ENCODE results near the gene TH. TPM values are rescaled to one million over a fixed set of nuclear protein-coding genes. Genes with fewer than 3 reads are reported as not detected.

The TH gene
- total RNA-seq, 1 donor = not detected

- Histone ChIP-seq H2AFZ (ENCODE audit: low read length) (no peak overlapping the region), H3K4me3 (ENCODE audit: insufficient read depth, low read length) (no peak overlapping the region), H3K9me3 (ENCODE audit: low read depth, low read length) (no peaks in the 10 kb centered on the region), H3K4me1 (ENCODE audit: insufficient read depth, low read length) (no peaks in the 10 kb centered on the region), H3K4me2 (ENCODE audit: insufficient read depth, low read length) (no peak overlapping the region), H4K20me1 (ENCODE audit: insufficient read depth, low read length) (no peaks in the 10 kb centered on the region), H3K36me3 (ENCODE audit: insufficient read depth, low read length) (no peaks in the 10 kb centered on the region), H3K27me3 (ENCODE audit: insufficient read depth, low read length) (no peaks in the 10 kb centered on the region), H3K79me2 (ENCODE audit: insufficient read depth, low read length) (no peaks in the 10 kb centered on the region), H3K27ac (ENCODE audit: low read depth, low read length) (no peak overlapping the region)
- TF ChIP-seq CTCF (IDR thresholded peaks at IDR 0.05; ENCODE audit: extremely low read depth, low read depth, low read length) = no peak
- peak; percentile 92 for DNase-seq (ENCODE audit: insufficient read length, low spot score, missing footprints)
These were observed 8.1 kb downstream of the TH start for GRCh38 chr11:2163428-2163978.

- Histone ChIP-seq H3K27ac (ENCODE audit: low read depth, low read length) (no peak within 1 kb of the TSS), H3K4me3 (ENCODE audit: insufficient read depth, low read length) (no peak within 1 kb of the TSS), H4K20me1 (ENCODE audit: insufficient read depth, low read length) (no peaks in the 10 kb centered on the region), H3K4me1 (ENCODE audit: insufficient read depth, low read length) (no peaks in the 10 kb centered on the region), H3K36me3 (ENCODE audit: insufficient read depth, low read length) (no peaks in the 10 kb centered on the region), H3K4me2 (ENCODE audit: insufficient read depth, low read length) (no peak within 1 kb of the TSS), H2AFZ (ENCODE audit: low read length) (no peak within 1 kb of the TSS), H3K79me2 (ENCODE audit: insufficient read depth, low read length) (no peaks in the 10 kb centered on the region), H3K9me3 (ENCODE audit: low read depth, low read length) (no peaks in the 10 kb centered on the region), H3K27me3 (ENCODE audit: insufficient read depth, low read length) (peaks cover 6% of the 10 kb centered on the region)
- no peak for TF ChIP-seq CTCF (IDR thresholded peaks at IDR 0.05; ENCODE audit: extremely low read depth, low read depth, low read length)
- no peak for DNase-seq (ENCODE audit: insufficient read length, low spot score, missing footprints)
These were observed 10.8 kb downstream of the TH start, which contains the start of gene INS for GRCh38 chr11:2160736-2161259. Gene INS (minus strand): TSS chr11:2161209. CDS start chr11:2160971, 238 bp downstream.

GRCh38 chr11:2159536-2160413 is 11.8 kb downstream of the TH start:
- no peak for DNase-seq (ENCODE audit: insufficient read length, low spot score, missing footprints)
- TF ChIP-seq CTCF (IDR thresholded peaks at IDR 0.05; ENCODE audit: extremely low read depth, low read depth, low read length) = no peak
- Histone ChIP-seq H2AFZ (ENCODE audit: low read length) (no peak overlapping the region), H3K4me1 (ENCODE audit: insufficient read depth, low read length) (no peaks in the 10 kb centered on the region), H3K4me2 (ENCODE audit: insufficient read depth, low read length) (no peak overlapping the region), H3K4me3 (ENCODE audit: insufficient read depth, low read length) (no peak overlapping the region), H3K27ac (ENCODE audit: low read depth, low read length) (no peak overlapping the region), H3K79me2 (ENCODE audit: insufficient read depth, low read length) (no peaks in the 10 kb centered on the region), H4K20me1 (ENCODE audit: insufficient read depth, low read length) (no peaks in the 10 kb centered on the region), H3K36me3 (ENCODE audit: insufficient read depth, low read length) (no peaks in the 10 kb centered on the region), H3K9me3 (ENCODE audit: low read depth, low read length) (no peaks in the 10 kb centered on the region), H3K27me3 (ENCODE audit: insufficient read depth, low read length) (peaks cover 6% of the 10 kb centered on the region)

GRCh38 chr11:2158966-2159365 is 12.6 kb downstream of the TH start:
- H3K27me3 ChIP-seq (ENCODE audit: insufficient read depth, low read length) = peaks cover 6% of the 10 kb centered on the region
- H3K4me2 ChIP-seq (ENCODE audit: insufficient read depth, low read length) = no peak overlapping the region
- no peak overlapping the region for H3K4me3 ChIP-seq (ENCODE audit: insufficient read depth, low read length)
- no peaks in the 10 kb centered on the region for H3K9me3 ChIP-seq (ENCODE audit: low read depth, low read length)
- H4K20me1 ChIP-seq (ENCODE audit: insufficient read depth, low read length) = no peaks in the 10 kb centered on the region
- TF ChIP-seq CTCF (IDR thresholded peaks at IDR 0.05; ENCODE audit: extremely low read depth, low read depth, low read length) = no peak
- H3K27ac ChIP-seq (ENCODE audit: low read depth, low read length) = no peak overlapping the region
- H3K4me1 ChIP-seq (ENCODE audit: insufficient read depth, low read length) = no peaks in the 10 kb centered on the region
- no peaks in the 10 kb centered on the region for H3K36me3 ChIP-seq (ENCODE audit: insufficient read depth, low read length)
- no peak for DNase-seq (ENCODE audit: insufficient read length, low spot score, missing footprints)
- H3K79me2 ChIP-seq (ENCODE audit: insufficient read depth, low read length) = no peaks in the 10 kb centered on the region
- no peak overlapping the region for H2AFZ ChIP-seq (ENCODE audit: low read length)

All from osteoblast (primary cell).